HCT116 (cell line): ENCODE results near the gene PCDHGC5.

Experiments used
- POLR2A ChIP-seq: IDR thresholded peaks from 2 replicates; pipeline ENCODE4 v1.7.0; 2011; ENCODE audit warnings: borderline replicate concordance; ENCODE audit not compliant: insufficient read depth, insufficient read length; ENCODE audit errors: extremely low read depth
- SRF ChIP-seq: IDR thresholded peaks from 2 replicates; pipeline ENCODE4 v1.6.1; 2012; ENCODE audit warnings: low read depth
- TF ChIP-seq, protein P1 (sequence below), 3 experiments: fragments of 200-600 bp in 1 of 3; sonication (generic) in 1 of 3; IDR thresholded peaks in 2 of 3; conservative IDR thresholded peaks in 1 of 3; 2 replicates each; pipeline ENCODE4 v1.5.1; 2012 to 2017; ENCODE audit warnings: low read depth in 2 of 3, low read length in 2 of 3, antibody characterized with exemption in 1 of 3, borderline replicate concordance in 1 of 3, control low read depth in 1 of 3, mild to moderate bottlenecking in 1 of 3, mixed read lengths in 1 of 3, mixed run types in 1 of 3, moderate library complexity in 1 of 3; ENCODE audit not compliant: insufficient read depth in 1 of 3

GRCh38 chr5:141510160-141510559 lies 21.3 kb downstream of the PCDHGC5 start:
- TF ChIP-seq POLR2A = no peak
- TF ChIP-seq SRF = no peak
- TF ChIP-seq, protein P1, sequence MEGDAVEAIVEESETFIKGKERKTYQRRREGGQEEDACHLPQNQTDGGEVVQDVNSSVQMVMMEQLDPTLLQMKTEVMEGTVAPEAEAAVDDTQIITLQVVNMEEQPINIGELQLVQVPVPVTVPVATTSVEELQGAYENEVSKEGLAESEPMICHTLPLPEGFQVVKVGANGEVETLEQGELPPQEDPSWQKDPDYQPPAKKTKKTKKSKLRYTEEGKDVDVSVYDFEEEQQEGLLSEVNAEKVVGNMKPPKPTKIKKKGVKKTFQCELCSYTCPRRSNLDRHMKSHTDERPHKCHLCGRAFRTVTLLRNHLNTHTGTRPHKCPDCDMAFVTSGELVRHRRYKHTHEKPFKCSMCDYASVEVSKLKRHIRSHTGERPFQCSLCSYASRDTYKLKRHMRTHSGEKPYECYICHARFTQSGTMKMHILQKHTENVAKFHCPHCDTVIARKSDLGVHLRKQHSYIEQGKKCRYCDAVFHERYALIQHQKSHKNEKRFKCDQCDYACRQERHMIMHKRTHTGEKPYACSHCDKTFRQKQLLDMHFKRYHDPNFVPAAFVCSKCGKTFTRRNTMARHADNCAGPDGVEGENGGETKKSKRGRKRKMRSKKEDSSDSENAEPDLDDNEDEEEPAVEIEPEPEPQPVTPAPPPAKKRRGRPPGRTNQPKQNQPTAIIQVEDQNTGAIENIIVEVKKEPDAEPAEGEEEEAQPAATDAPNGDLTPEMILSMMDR (IDR thresholded peaks at IDR 0.05 in 2 of 3, conservative IDR thresholded peaks at IDR 0.05 in 1 of 3; ENCODE audit: borderline replicate concordance in 1 of 3, insufficient read depth in 1 of 3, low read depth in 2 of 3, low read length in 2 of 3) = no peak
